Spleen (tissue), 11 donors: ENCODE data around the gene GLTPD2. TPM values are rescaled to one million over a fixed set of nuclear protein-coding genes. Genes with fewer than 3 reads are reported as not detected.
A peak's percentile ranks its signal among the peaks of the same experiment; 100 is the strongest.

ENCODE experiments used
- DNase-seq: peaks from one replicate; pipeline ENCODE4 v3.0.0-alpha.2; 2020
- H3K27ac ChIP-seq, 8 donors: fragments of 200-600 bp; sonication (generic) in 7 of 8; 1 replicate in 4 of 8; 2 replicates in 4 of 8; pipeline versions ENCODE4 v1.5.0 to v1.8.0; 2016 to 2021; ENCODE audit warnings: inconsistent platforms in 4 of 8, mild to moderate bottlenecking in 4 of 8, moderate library complexity in 1 of 8
- H3K27me3 ChIP-seq, 7 donors: fragments of 200-600 bp; sonication (generic) in 6 of 7; replicated peaks in 1 of 7; 1 replicate in 4 of 7; 2 replicates in 3 of 7; pipeline versions ENCODE4 v1.5.0 to v1.8.0; 2016 to 2021; ENCODE audit warnings: inconsistent platforms in 3 of 7, mild to moderate bottlenecking in 1 of 7
- H3K36me3 ChIP-seq, 6 donors: fragments of 200-600 bp; sonication (generic) in 5 of 6; 1 replicate in 4 of 6; 2 replicates in 2 of 6; pipeline versions ENCODE4 v1.5.0 to v1.8.0; 2016 to 2021; ENCODE audit warnings: inconsistent platforms in 2 of 6
- H3K4me1 ChIP-seq, 6 donors: fragments of 200-600 bp; sonication (generic) in 5 of 6; 1 replicate in 3 of 6; 2 replicates in 3 of 6; pipeline versions ENCODE4 v1.5.0 to v1.8.0; 2016 to 2021; ENCODE audit warnings: inconsistent platforms in 3 of 6
- H3K4me3 ChIP-seq, 8 donors: fragments of 200-600 bp; sonication (generic) in 7 of 8; 1 replicate in 4 of 8; 2 replicates in 4 of 8; pipeline versions ENCODE4 v1.5.0 to v1.8.0; 2016 to 2021; ENCODE audit warnings: inconsistent platforms in 4 of 8, mild to moderate bottlenecking in 4 of 8, moderate library complexity in 2 of 8
- H3K9me3 ChIP-seq, 8 donors: fragments of 200-600 bp; sonication (generic) in 7 of 8; 1 replicate in 4 of 8; 2 replicates in 4 of 8; pipeline versions ENCODE4 v1.5.0 to v1.8.0; 2016 to 2021; ENCODE audit warnings: inconsistent platforms in 4 of 8
- POLR2A ChIP-seq, 3 donors: fragments of 450-650 bp; IDR thresholded peaks; one replicate each; pipeline ENCODE4 v1.5.1; 2017; ENCODE audit warnings: antibody characterized with exemption in 3 of 3, mild to moderate bottlenecking in 1 of 3
- POLR2AphosphoS5 ChIP-seq, 3 donors: sonication (generic); formaldehyde crosslinking; IDR thresholded peaks; one replicate each; pipeline ENCODE4 v1.5.1; 2017; ENCODE audit warnings: antibody characterized with exemption in 3 of 3
- WGBS, 5 donors: extraction: QIAGEN DNeasy Blood & Tissue Kit in 3 of 5; methylation state at CpG; one replicate each; pipeline versions ENCODE4 v1.1.5 to v1.1.7; 2013 to 2018; 5-methylcytosine and 5-hydroxymethylcytosine counted together
- intact Hi-C: fragments of 100-400 bp; cut with DNase I; formaldehyde crosslinking; loops from one replicate; pipeline ENCODE4 v1.15.0; 2023; ENCODE audit warnings: low total_unique reads
- polyA plus RNA-seq, 3 donors: library from polyadenylated mRNA; stranded (reverse); fragments of 200-250 nt; gene quantifications; one replicate each; pipeline ENCODE4 v1.2.1, GENCODE V29; 2013
- total RNA-seq, 7 donors: library from RNA; depleted of rRNA in 3 of 7; stranded (reverse); fragments of >200 nt in 3 of 7; fragmentation: NEBNext Ultra II Directional in 4 of 7; extraction: Animal tissue kit (Norgen Biotek cat#: 25700) in 4 of 7; gene quantifications; one replicate each; pipeline versions ENCODE4 v1.1.0 to v1.2.1, GENCODE V29; 2016 to 2021
- TF ChIP-seq, protein P1 (sequence below), 11 experiments: fragments of 200-600 bp in 7 of 11; fragments of 450-650 bp in 4 of 11; sonication (generic) in 4 of 11; IDR thresholded peaks in 8 of 11; conservative IDR thresholded peaks in 3 of 11; 1 replicate in 7 of 11; 2 replicates in 4 of 11; pipeline versions ENCODE4 v1.4.0 to v1.8.0; 2016 to 2021; ENCODE audit warnings: antibody characterized with exemption in 11 of 11, inconsistent platforms in 4 of 11, mild to moderate bottlenecking in 1 of 11
- donor health status: healthy with polysubstance abuse.
- donor health status: DM: no; HTN: no; CAD: no; lungs with moderate emphysema.
- donor health status: DM: no; HTN: no; CAD: no.
- donor health status: Bipolar disorder and iron deficiency.
- donor health status: healthy.
- donor health status: DM: no; HTN: no; CAD: no.
- donor health status: DM: yes; HTN: yes; CAD: no.

Gene GLTPD2
- total and polyA plus RNA-seq, 10 donors, result 0.06 TPM; not detected in 9

DNA sequence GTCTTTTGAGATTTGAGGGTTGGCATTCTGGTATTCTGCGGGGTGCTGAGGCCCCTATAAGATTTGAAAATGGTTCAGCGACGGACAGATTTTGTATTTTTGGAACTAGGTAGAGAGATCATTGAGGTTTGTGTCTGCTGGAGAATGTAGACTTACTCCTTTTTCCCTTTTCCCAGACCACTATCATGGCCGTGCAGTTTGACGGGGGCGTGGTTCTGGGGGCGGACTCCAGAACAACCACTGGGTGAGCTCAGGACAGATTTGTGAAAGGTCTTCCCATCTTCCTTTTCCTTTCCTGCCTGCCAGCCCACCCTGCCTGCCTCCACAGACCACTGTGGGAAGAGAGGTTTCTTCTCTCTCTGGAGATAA lies 7.8 kb downstream of the GLTPD2 start:
- intact Hi-C loops, result loop anchor here (10.0 kb wide), 1 partner anchor 82 kb away; the partner anchor contains the start of gene ARRB2

DNA sequence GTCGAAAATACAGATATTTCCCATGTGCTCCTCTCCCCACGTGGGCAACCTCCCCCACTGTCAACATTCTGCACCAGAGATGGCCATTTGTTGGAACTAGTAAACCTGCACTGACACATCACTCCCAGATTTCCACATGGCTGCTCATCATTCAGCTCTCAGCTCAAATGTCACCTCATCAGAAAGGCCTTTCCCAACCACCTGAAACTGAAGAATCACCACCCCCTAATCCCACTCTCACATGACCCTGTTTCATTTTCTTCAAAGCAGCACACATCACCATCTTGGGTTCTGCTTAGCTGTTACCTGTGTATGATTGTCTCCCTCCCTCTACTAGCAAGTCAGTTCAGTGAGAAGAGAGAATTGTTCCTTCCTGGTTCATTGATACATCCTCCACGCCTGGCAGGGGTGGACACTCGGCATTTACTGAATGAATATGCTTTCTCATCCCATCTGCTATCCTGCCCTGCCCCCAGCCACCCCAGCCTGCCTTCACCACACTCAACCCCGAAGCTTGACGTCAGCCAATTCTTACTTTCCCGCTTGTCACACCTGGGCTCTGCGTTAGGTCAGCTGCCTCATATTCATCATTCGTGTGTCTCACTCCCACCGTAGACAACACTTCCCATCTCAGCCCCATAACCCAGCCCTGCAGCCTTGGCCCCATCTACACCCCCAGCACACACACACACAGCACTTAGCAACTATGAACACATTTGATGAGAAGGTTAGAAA lies 11.9 kb downstream of the GLTPD2 start:
- Histone ChIP-seq H3K27me3 (no peaks in the 10 kb centered on the region), H3K4me3 (no peak overlapping the region), H3K27ac (no peak overlapping the region), H3K9me3 (no peaks in the 10 kb centered on the region), H3K4me1 (peaks cover 8 to 23% (median 16%) of the 10 kb centered on the region in 6 donors), H3K36me3 (peaks cover 0 to 34% (median 22%) of the 10 kb centered on the region in 6 donors)
- 72 to 88% (median 83%) methylated on average over 10 of the region's 10 CpGs for WGBS, 5 donors
- TF ChIP-seq POLR2AphosphoS5 (IDR thresholded peaks at IDR 0.05) (no peak), POLR2A (IDR thresholded peaks at IDR 0.05) (no peak)
- TF ChIP-seq, protein P1, sequence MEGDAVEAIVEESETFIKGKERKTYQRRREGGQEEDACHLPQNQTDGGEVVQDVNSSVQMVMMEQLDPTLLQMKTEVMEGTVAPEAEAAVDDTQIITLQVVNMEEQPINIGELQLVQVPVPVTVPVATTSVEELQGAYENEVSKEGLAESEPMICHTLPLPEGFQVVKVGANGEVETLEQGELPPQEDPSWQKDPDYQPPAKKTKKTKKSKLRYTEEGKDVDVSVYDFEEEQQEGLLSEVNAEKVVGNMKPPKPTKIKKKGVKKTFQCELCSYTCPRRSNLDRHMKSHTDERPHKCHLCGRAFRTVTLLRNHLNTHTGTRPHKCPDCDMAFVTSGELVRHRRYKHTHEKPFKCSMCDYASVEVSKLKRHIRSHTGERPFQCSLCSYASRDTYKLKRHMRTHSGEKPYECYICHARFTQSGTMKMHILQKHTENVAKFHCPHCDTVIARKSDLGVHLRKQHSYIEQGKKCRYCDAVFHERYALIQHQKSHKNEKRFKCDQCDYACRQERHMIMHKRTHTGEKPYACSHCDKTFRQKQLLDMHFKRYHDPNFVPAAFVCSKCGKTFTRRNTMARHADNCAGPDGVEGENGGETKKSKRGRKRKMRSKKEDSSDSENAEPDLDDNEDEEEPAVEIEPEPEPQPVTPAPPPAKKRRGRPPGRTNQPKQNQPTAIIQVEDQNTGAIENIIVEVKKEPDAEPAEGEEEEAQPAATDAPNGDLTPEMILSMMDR (IDR thresholded peaks at IDR 0.05 in 8 of 11, conservative IDR thresholded peaks at IDR 0.05 in 3 of 11), result no peak
- intact Hi-C loops, result no loop called here
- DNase-seq, result no peak

More for the DNA sequence above, 7.8 kb downstream of the GLTPD2 start:
- no peak for DNase-seq
- TF ChIP-seq POLR2AphosphoS5 (IDR thresholded peaks at IDR 0.05) (no peak), POLR2A (IDR thresholded peaks at IDR 0.05) (no peak)
- TF ChIP-seq, protein P1 (IDR thresholded peaks at IDR 0.05 in 8 of 11, conservative IDR thresholded peaks at IDR 0.05 in 3 of 11), result no peak
- peaks cover 0 to 34% (median 22%) of the 10 kb centered on the region in 6 donors for H3K36me3 ChIP-seq
- no peaks in the 10 kb centered on the region for H3K27me3 ChIP-seq
- peaks cover 8 to 26% (median 20%) of the 10 kb centered on the region in 6 donors for H3K4me1 ChIP-seq
- WGBS, 5 donors, result 0 to 4% (median 2%) methylated on average over 7 of the region's 7 CpGs
- peak overlapping the region; percentile 30 to 89 (median 83) for H3K27ac ChIP-seq
- H3K4me3 ChIP-seq, result peak overlapping the region; percentile 39 to 95 (median 78)
- H3K9me3 ChIP-seq, result no peaks in the 10 kb centered on the region

GRCh38 chr17:4802228-4802627 lies 13.5 kb downstream of the GLTPD2 start, which contains the start of gene C17orf114:
TSS of gene C17orf114 (minus strand) at chr17:4802328.
- Histone ChIP-seq H3K4me1 (peaks cover 0 to 20% (median 11%) of the 10 kb centered on the region in 6 donors), H3K36me3 (peaks cover 0 to 31% (median 22%) of the 10 kb centered on the region in 6 donors), H3K27me3 (no peaks in the 10 kb centered on the region), H3K9me3 (no peaks in the 10 kb centered on the region), H3K4me3 (no peak within 1 kb of the TSS), H3K27ac (no peak within 1 kb of the TSS)
- intact Hi-C loops, result no loop called here
- no peak for TF ChIP-seq POLR2A (IDR thresholded peaks at IDR 0.05)
- no peak for TF ChIP-seq POLR2AphosphoS5 (IDR thresholded peaks at IDR 0.05)
- TF ChIP-seq, protein P1 (IDR thresholded peaks at IDR 0.05 in 8 of 11, conservative IDR thresholded peaks at IDR 0.05 in 3 of 11), result no peak
- DNase-seq, result no peak
- 83 to 92% (median 85%) methylated on average over 9 of the region's 9 CpGs for WGBS, 5 donors

- Histone ChIP-seq H3K27me3 (peaks cover 0 to 6% (median 0%) of the 10 kb centered on the region in 7 donors), H3K27ac (peak overlapping the region in 4 of 8 donors; percentile 82 to 88 (median 86)), H3K4me3 (peak overlapping the region; percentile 61 to 91 (median 72)), H3K4me1 (peaks cover 8 to 31% (median 21%) of the 10 kb centered on the region in 6 donors), H3K9me3 (no peaks in the 10 kb centered on the region), H3K36me3 (peaks cover 0 to 25% (median 3%) of the 10 kb centered on the region in 6 donors)
- no peak for DNase-seq
- intact Hi-C loops, result no loop called here
- TF ChIP-seq, protein P1 (IDR thresholded peaks at IDR 0.05 in 8 of 11, conservative IDR thresholded peaks at IDR 0.05 in 3 of 11), result no peak
- TF ChIP-seq POLR2AphosphoS5 (IDR thresholded peaks at IDR 0.05) (no peak), POLR2A (IDR thresholded peaks at IDR 0.05) (no peak)
- 3 to 8% (median 4%) methylated on average over 6 to 16 of the region's 16 CpGs for WGBS, 5 donors
These were observed 17.7 kb downstream of the GLTPD2 start for GRCh38 chr17:4806456-4806776.
